NCI-H510A (cell line): ENCODE results near the gene ZNF536.

Source experiments
- DNase-seq: peaks from one replicate; lab custom pipeline; 2025; lab: John Stamatoyannopoulos, UW

Gene ZNF536

GRCh38 chr19:30363073-30363472 is 9.1 kb upstream of the ZNF536 start:
- DNase-seq = no peak

DNA sequence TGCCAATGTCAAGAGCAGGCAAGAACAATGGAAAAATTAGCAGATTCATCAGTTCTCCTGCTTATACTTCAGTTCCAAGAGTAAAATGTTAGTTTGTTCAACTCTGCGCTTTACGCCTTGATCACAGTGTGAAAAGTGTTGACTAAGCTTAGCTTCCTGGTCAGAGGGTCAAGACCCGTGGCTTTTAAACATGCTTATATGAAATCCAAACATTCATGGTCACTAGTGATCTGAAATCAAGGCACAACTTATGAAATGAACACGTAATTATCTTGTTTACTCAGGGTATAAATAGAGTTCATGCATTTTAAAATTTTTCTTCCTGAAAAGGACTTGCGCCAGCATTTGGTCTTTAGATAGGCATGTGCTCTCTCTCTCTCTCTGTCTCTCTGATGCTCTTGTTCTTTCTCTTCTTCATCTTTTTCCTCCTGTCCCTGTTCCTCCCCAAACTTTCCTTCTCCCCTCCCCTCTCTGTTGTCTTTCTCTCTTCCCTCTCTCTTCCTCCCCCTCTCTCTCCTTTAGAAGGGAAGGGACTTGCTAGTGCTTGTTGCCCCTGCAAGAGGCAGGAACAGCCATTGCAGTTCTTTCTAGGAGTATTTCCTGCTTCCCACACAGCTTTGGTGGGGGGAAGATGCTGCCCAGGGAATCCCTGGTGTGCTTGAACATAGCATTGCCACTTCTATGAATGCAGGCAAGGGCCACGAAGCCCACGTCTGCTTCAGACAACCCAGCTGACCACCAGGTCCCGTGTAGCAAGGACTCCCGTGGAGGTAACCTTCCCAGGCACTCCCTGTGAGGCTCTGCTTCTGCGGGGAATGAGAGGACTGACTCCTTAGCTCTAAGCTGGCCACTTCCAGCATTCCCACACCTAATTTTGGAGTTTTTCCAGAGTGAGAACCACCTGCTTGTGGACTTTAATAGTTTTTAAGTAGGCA is 7.1 kb upstream of the ZNF536 start:
- no peak for DNase-seq

DNA sequence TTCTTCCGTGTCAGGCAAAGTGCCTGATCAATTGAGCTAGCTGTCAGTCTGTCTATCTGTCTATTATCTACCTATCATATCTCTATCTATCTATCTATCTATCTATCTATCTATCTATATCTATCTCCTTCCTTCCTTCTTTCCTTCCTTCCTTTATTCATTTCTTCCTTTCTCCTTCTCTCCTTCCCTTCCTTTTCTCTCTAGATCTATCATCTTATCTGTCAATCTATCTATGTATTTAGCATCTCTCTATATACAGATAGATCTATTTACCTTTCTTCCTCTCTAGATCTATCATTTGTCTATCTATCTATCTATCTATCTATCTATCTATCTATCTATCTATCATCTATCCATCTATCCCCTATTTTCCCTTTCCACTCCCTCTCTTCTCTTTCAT is 5.9 kb upstream of the ZNF536 start:
- DNase-seq = no peak

DNA sequence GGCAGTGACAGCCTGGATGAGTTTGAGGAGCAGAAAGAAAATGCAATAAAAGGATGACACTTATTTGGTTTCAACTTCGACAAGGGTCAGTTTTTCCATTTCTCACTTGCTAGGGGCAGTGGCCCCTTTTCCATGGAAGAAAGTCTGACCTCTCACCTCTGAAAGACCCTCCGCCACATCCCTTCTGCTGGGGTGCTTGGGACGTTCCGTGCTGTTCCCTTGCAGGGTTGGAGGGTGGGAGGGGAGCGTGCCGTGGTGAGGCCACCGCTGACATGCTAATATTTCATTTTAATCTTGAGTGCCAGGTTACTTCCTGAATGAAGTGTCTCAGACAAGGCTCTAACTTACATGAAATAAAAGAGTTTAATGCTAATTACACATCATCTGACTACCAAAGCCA is 5.2 kb upstream of the ZNF536 start:
- DNase-seq = no peak

GRCh38 chr19:30367421-30367820 is 4.8 kb upstream of the ZNF536 start:
- no peak for DNase-seq

DNA sequence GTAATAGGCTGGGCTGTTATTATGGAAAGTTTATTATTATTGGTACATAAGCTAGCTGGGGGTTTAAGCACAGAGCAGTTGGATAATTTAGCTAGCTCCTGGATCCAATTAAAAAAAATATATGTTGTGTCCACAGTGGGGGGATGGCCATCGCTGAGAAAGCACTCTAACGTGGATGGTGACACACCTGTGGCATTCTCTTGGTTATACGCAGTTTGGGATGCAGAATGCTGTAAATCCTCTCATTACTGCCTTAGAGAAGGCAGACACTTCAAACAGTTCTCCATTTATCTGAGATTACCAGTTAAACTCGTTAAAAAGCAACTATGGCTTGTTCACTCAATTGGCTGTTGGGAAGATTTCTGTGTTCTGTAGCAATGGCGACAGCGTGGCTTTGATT is 2.4 kb upstream of the ZNF536 start:
- no peak for DNase-seq

DNA sequence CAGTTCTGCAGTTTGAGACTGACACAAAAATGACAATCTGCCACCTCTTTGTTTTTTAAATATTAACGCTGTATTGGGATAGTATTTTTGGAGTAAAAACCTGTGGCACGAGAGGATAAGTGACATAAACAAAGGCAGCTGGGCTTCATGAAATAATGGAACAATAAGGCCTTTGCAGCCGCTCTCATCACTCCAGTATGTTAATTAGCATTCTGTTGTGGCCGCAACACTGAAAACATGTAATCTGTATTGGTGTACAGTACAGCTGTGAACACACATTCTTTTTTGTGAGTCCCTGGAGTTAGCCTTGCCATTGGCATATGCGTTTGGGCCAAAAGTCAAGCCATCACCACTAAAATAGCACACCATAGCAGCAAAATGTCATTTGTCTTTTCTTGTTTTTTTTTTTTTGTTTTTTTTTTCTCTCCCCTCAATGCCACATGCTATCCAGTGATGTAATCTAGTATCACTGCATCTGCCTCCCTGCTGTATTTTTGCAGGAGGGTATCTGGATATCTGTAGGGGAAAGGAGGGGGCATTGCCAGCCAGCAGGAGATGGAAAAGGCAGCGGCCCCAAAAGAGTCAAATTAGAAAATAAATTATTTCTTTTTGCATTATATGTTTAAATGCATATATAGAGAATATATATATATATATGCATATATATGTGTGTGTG is 885 bp upstream of the ZNF536 start:
- DNase-seq = no peak

DNA sequence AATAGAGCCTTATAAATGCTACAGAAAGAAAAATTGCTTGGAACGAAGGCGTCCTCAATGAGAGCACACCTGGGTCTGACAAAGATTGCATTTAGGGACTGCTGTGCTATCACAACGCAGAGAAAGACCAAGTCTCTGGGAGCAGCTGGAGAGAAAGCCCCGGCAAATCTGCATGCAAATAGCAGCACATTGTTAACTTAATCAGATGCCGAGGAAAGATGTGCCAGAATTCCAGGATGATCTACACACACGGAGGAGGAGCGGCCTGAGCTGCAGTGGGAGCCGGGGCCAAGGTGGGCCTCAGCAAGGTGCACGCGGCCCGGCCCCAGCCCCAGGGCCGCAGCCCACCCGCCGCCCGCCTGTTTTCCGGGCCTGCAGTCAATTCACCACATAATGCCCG is 1.4 kb downstream of the ZNF536 start:
- no peak for DNase-seq

- no peak for DNase-seq
Measured at GRCh38 chr19:30374539-30374864, 2.3 kb downstream of the ZNF536 start.

DNA sequence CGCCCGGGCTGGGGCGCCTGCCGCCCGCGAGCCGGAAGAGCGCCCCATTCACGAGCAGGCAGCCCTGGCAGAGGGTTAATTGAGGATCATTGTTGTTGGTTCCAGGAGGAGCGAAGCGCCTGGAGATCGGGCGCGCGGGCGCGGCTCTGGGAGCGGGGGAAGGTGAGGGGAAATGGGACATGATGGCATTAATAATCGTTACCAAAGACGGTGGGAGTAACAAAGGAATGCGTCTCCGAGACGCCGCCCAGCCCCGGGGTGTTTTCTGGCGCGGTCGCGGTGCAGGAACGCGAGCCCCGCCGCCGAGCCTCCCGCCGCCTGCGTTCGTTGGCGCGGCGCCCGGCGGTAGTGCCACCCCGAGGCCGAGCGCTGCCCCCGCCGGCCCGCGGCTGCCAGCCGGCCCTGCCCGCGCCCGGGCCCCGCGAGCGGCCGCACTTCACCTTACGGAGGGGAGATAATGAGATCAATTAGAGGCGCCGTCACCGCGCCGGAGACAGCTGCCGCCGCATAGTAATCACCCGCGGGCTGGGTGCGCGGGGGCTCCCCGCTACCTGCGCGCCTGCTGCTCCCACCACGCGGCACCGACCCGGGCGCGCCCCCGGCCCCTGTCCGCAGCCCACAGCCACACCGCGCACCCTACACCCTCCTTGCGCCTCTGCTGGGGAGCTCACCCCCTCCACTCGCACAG is 2.8 kb downstream of the ZNF536 start:
- no peak for DNase-seq

DNA sequence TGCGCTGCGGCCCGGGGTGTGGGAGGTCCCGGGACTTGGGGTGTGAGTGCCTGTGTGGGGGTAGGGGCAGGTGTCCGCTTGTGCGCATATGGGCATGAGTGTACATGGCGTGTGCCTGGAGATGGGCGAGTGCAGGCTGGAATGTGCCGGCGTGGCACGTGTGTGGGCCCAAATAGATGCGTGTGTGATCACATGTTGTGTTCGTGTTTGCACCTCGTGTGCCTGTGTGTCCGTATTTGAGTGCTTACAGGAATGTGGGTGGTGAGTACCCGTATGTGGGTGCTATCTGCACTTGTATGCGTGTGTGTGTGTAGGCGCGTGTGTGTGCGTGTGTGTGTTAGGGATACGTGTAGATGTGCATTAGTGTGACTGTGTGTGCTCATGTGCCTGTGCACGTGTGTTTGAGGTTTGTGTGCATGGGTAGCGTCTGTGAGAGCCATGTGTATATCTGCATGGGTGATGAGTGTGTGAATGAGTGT is 3.4 kb downstream of the ZNF536 start:
- DNase-seq = no peak

DNA sequence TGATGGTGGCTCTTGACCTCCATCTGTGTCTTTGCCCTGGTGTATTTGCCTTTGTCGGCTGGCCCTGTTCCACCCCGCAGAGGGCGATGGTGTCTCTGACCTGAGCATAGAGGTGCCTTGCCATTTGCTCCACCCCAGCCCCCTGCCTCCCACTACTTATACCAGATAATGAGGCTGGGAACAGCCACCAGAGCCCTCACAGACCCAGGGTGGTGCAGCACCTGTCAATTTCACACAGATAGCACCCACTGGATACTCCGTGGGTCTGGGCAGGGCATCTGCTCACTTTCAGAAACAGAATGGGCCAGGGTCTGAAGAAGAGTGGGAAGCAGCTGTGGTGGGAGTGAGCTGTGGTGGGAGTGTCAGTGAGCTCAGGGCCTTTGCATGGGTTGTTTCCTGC is 4.1 kb downstream of the ZNF536 start:
- no peak for DNase-seq

DNA sequence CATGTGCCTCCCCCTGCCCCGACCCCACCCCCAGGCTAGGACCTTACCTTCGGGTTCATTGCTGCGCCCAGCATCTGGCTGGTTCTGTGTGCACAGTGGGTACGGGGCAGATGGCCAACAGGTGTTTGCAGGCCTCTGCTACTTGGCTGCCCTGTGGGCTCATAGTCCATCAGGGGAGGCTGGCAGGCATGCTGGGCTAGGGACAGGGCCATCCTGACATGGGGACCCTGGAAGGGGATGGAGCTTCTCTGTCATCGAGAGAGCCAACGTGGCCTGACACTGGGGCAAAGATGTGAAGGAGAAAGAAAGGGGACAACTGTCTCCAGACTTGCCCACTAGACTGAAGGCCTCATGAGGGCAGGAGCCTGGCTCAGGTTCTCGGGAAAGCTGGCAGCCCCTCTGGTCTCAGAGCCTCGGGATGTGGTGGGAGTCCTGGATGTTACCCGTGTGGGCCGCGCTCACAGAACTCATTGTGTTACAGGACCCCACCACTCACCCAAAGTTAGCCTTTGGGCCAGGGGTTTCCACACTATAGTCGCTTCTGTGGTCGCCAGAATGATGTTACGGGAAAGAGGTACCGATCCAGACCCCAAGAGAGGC is 4.7 kb downstream of the ZNF536 start:
- DNase-seq = no peak

DNA sequence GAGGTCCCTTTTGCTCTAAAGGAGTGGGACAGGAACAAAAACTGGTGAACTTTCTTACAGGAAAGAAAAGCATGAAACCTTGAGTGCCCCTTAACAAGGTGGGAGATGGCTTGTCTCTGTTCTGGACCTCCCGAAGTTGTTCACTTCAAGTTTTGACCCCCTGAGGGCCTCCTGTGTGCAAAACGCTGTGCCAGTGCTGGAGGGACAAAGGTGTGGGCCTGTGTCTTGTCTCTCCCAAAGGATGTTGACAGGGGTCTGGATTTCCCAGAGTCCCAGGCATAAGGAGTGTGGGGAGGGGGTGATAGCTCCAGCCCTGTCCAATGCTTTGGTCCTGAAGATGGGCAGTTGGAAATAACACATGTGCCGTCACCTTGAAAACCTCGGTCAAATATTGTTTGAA is 6.5 kb downstream of the ZNF536 start:
- DNase-seq = no peak

DNA sequence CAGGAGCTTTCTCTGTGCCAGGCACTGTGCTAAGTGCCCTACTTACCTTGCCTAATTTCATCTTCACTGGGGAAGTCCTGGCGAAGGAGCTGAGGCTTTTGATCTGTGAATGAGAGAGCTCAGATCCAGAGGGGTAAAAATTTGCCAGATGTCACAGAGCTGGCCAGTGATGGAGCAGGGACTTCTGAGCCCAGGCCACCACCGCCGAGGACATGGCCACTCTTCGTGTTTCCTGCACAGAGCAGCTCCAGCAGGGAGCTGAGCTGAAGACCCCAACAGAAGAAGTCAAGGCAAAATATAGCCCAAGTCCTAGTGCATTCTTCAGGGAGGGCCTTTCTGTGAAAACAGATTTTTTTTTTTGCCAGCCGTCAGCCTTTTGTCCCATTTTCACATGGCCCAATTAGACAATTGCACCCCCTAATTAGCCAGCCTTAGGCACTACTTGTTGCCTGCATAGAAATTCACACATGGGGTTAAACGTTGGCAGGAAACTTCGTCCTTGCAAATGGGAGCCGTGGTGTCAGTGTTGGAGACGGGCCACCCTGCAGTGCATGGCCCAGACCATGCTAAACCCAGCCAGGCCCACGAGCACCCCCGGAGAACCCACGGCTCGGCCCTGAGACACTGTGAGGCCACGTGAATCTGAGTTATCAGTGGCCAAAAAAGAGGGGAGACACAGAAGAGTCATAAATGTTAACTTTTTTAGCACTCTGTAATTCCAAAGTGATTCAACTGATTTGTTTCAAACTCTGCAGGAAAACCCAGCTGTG is 7.8 kb downstream of the ZNF536 start:
- no peak for DNase-seq

DNA sequence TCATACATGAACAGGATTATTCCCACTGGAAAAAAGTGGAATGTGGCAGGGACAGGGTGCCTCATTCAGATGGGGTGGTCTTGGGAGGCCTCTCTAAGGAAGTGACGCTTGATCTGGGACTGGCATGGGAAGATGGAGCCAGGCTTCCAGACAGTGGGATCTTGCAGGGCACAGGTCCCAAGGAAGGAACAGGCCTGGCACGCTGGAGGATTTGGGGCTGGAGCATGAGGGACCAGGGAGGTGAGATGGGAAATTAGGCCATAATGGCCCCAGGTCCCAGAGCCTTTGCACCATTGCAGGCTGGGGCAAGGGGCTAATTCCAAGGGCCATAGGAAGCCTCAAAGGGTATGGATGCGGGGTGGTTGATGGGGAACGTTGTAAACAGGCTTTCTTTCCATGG is 9.2 kb downstream of the ZNF536 start:
- no peak for DNase-seq

- DNase-seq = no peak
Measured at GRCh38 chr19:30385174-30385573, 13.0 kb downstream of the ZNF536 start.

DNA sequence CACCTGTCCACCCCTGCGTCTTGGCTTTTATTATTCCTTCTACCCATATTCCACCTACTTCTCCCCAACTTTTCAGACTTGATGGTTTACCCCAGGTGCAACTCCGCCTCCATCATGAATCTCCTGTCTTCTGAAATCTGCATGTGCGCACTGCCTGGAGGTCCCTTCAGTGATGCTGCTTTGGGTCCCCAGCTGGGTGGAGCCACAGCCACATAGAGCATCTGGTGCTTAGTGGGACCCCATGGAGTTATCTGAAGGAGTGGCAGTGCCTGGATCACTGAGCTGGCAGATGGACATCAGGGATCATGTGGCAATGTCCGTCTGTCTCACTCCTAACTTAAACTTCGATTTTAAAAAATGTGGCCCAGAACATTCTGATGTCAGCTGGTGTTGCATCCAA is 13.5 kb downstream of the ZNF536 start:
- DNase-seq = no peak

GRCh38 chr19:30386551-30387143 is 14.5 kb downstream of the ZNF536 start:
- DNase-seq = no peak

GRCh38 chr19:30387311-30388115 is 15.3 kb downstream of the ZNF536 start:
- no peak for DNase-seq
